Right atrium auricular region (tissue), 2 donors: ENCODE data around the gene KCNK17. TPM values are rescaled to one million over a fixed set of nuclear protein-coding genes. Genes with fewer than 3 reads are reported as not detected.

Experiments used
- DNase-seq: peaks from one replicate; pipeline ENCODE4 v3.0.0-alpha.2; 2019; ENCODE audit warnings: low spot score
- H3K27ac ChIP-seq, 2 donors: fragments of 200-600 bp; sonication (generic); 1 replicate in 1 of 2; 2 replicates in 1 of 2; pipeline ENCODE4 v1.5.1; 2016 to 2019
- H3K27me3 ChIP-seq, 2 donors: fragments of 200-600 bp; sonication (generic); one replicate each; pipeline versions ENCODE4 v1.5.1 to v1.6.0; 2017 to 2019
- H3K36me3 ChIP-seq: fragments of 200-600 bp; sonication (generic); one replicate; pipeline ENCODE4 v1.5.1; 2016
- H3K4me1 ChIP-seq, 2 donors: fragments of 200-600 bp; sonication (generic); one replicate each; pipeline versions ENCODE4 v1.5.1 to v1.6.0; 2017 to 2019
- H3K4me3 ChIP-seq, 2 donors: fragments of 200-600 bp; sonication (generic); 1 replicate in 1 of 2; 2 replicates in 1 of 2; pipeline ENCODE4 v1.5.1; 2017 to 2019; ENCODE audit warnings: mild to moderate bottlenecking in 1 of 2, moderate library complexity in 1 of 2
- H3K9me3 ChIP-seq, 2 donors: fragments of 200-600 bp; sonication (generic); one replicate each; pipeline ENCODE4 v1.5.1; 2019
- total RNA-seq, 2 donors: library from RNA; depleted of rRNA; stranded (reverse); fragments of >200 nt; gene quantifications; one replicate each; pipeline ENCODE4 v1.1.0, GENCODE V29; 2016
- TF ChIP-seq, protein P1 (sequence below), 2 donors: fragments of 200-600 bp; sonication (generic); IDR thresholded peaks; one replicate each; pipeline ENCODE4 v1.5.1; 2019; ENCODE audit warnings: antibody characterized with exemption in 2 of 2

KCNK17 gene
- total RNA-seq, 2 donors from 2014 or later = 0.98 to 1.3 TPM

DNA sequence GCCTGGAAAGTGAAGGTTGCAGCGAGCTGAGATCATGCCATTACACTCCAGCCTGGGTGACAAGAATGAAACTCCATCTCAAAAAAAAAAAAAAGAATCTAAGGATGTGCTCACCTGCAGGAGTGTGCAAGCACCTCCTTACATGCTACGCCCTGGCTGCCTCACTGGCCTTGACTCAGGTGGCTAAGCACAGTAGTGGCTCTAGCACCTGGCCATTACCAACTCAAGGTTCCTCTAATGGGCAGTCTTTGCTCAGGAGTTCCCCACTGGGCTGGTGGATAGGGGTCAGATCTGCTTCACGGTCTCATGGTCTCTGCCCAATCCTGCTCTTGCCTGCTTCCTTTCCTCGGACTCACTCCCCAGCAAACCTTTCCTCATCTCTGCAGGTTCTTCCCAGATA, 39.7 kb downstream of the KCNK17 start:
- no peaks in the 10 kb centered on the region for H3K27me3 ChIP-seq
- H3K36me3 ChIP-seq = no peaks in the 10 kb centered on the region
- H3K4me1 ChIP-seq = no peaks in the 10 kb centered on the region
- H3K27ac ChIP-seq = no peak overlapping the region
- DNase-seq = no peak
- H3K9me3 ChIP-seq = no peaks in the 10 kb centered on the region
- TF ChIP-seq, protein P1, sequence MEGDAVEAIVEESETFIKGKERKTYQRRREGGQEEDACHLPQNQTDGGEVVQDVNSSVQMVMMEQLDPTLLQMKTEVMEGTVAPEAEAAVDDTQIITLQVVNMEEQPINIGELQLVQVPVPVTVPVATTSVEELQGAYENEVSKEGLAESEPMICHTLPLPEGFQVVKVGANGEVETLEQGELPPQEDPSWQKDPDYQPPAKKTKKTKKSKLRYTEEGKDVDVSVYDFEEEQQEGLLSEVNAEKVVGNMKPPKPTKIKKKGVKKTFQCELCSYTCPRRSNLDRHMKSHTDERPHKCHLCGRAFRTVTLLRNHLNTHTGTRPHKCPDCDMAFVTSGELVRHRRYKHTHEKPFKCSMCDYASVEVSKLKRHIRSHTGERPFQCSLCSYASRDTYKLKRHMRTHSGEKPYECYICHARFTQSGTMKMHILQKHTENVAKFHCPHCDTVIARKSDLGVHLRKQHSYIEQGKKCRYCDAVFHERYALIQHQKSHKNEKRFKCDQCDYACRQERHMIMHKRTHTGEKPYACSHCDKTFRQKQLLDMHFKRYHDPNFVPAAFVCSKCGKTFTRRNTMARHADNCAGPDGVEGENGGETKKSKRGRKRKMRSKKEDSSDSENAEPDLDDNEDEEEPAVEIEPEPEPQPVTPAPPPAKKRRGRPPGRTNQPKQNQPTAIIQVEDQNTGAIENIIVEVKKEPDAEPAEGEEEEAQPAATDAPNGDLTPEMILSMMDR (IDR thresholded peaks at IDR 0.05) = no peak
- no peak overlapping the region for H3K4me3 ChIP-seq

DNA sequence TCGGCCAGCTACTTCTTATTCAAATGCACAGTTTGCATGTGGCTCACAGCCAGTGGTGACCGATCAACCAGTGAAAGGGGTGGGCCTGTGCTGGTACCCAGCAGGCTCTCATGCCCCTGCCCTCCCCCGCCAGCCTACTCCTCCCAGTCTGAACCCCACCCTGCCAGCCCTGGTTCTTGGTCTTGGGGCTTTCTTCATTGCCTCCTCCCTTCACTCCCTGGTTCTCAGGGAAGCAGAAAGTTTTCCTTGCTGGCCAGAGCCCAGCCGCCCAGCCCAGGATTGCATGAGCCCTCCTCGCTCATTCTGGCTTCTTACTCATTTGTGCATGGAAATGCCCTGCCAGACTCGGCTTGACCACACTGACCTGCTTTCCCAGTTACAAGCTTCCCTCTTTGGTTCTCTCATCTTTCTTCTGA, 40.8 kb downstream of the KCNK17 start:
- Histone ChIP-seq H3K9me3 (no peaks in the 10 kb centered on the region), H3K4me3 (no peak overlapping the region), H3K36me3 (no peaks in the 10 kb centered on the region), H3K4me1 (no peaks in the 10 kb centered on the region), H3K27ac (no peak overlapping the region), H3K27me3 (no peaks in the 10 kb centered on the region)
- DNase-seq = no peak
- TF ChIP-seq, protein P1 (IDR thresholded peaks at IDR 0.05) = no peak

DNA sequence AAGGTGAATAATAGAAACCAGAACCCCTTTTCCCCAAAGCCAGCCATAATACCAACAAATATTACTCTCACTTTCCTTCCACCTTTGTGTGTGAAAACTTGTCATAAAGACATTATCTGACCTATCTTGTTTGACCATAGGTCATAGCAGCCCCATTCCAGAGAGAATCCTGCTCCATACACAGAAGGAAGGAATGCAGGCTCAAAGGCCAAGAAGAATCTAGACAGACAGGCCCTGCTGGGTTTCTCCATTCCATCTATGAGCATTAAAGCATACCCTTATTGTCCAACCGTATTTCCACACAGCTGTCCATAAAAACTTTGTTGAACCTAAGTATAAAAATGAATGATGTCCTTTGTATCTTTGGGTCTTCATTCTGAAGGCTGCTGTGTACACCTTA, 44.3 kb downstream of the KCNK17 start:
- Histone ChIP-seq H3K27ac (no peak overlapping the region), H3K27me3 (no peaks in the 10 kb centered on the region), H3K4me3 (no peak overlapping the region), H3K9me3 (no peaks in the 10 kb centered on the region), H3K4me1 (no peaks in the 10 kb centered on the region), H3K36me3 (no peaks in the 10 kb centered on the region)
- TF ChIP-seq, protein P1 (IDR thresholded peaks at IDR 0.05) = no peak
- no peak for DNase-seq

DNA sequence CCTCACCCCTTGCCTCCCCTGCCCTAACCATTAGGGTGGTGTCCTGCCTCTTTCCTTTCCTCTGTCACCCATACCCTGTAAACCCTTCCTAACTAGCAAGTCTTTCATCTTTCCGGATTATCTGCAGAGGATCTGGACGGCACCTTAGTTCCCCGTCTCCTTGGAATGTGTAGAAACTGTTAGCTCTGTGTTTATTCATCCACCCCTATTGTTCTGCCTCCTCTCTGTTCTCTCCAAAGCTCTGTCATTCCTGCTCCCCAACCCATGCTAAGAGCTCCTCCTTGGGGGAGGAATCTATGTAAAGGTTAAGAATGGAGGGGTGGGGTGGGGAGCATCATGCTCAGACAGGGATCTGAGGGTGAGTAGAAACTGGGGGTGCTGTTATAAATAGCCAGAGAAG, 45.5 kb downstream of the KCNK17 start:
- Histone ChIP-seq H3K9me3 (no peaks in the 10 kb centered on the region), H3K27me3 (no peaks in the 10 kb centered on the region), H3K4me1 (no peaks in the 10 kb centered on the region), H3K4me3 (no peak overlapping the region), H3K36me3 (no peaks in the 10 kb centered on the region), H3K27ac (no peak overlapping the region)
- DNase-seq = no peak
- TF ChIP-seq, protein P1 (IDR thresholded peaks at IDR 0.05) = no peak

DNA sequence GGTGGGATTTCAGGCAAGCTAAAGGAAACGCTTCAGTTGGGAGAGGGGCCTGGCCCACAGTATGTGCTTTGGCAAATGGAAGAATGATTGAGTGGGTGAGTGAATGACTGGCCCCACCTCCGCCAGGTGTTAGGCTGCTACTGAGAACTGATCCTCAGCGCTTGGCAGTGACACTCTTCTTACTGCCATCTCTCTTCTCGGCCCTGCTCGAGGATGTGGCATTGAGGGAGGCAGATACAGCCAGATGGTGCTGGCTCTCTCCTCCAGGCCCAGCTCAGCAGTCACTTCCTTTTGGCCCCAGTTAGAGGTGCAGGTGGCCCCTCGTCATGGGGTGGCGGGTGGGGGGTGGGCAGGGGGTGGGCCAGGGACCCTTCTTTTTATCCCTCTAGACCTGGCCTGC, 46.0 kb downstream of the KCNK17 start:
- Histone ChIP-seq H3K36me3 (no peaks in the 10 kb centered on the region), H3K4me1 (no peaks in the 10 kb centered on the region), H3K27ac (no peak overlapping the region), H3K4me3 (no peak overlapping the region), H3K27me3 (no peaks in the 10 kb centered on the region), H3K9me3 (no peaks in the 10 kb centered on the region)
- TF ChIP-seq, protein P1 (IDR thresholded peaks at IDR 0.05) = no peak
- no peak for DNase-seq

DNA sequence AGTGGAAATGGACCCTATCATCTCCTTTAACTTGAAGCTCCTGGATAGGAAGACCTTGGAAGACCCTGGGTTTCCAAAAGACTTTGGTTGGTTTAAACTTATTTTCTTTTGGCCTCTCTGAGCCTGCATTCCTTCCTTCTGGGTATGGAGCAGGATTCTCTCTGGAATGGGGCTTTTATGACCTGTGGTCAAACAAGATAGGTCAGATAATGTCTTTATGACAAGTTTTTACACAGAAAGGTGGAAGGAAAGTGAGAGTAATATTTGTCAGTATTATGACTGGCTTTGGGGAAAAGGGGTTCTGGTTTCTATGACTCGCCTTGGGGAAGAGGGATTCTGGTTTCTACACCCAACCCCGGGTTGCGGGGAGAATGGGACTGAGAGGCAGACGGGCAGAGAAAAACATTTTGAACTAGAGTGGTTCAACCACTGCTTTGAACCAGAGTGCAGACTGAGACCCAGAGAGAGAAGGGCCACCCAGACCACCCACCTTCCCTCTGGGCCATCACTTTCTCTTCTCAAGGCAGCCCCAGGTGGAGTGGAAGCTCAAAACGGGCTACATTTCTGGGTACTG, 47.4 kb downstream of the KCNK17 start:
- H3K27ac ChIP-seq = no peak overlapping the region
- no peaks in the 10 kb centered on the region for H3K4me1 ChIP-seq
- H3K9me3 ChIP-seq = no peaks in the 10 kb centered on the region
- no peaks in the 10 kb centered on the region for H3K27me3 ChIP-seq
- no peak overlapping the region for H3K4me3 ChIP-seq
- H3K36me3 ChIP-seq = no peaks in the 10 kb centered on the region
- no peak for DNase-seq
- TF ChIP-seq, protein P1 (IDR thresholded peaks at IDR 0.05) = no peak
